ENCODE data around the gene CNR2. TPM values are rescaled to one million over a fixed set of nuclear protein-coding genes. Genes with fewer than 3 reads are reported as not detected.

CNR2 gene
- total and polyA plus RNA-seq, 8 donors, result 0.05 to 0.27 (median 0.13) TPM

GRCh38 chr1:23924601-23925000 is 11.4 kb upstream of the CNR2 start:
- H3K4me3 ChIP-seq, result no peak overlapping the region

GRCh38 chr1:23923592-23924499 is 10.7 kb upstream of the CNR2 start:
- ATAC-seq (no peak), DNase-seq (no peak)
- Histone ChIP-seq H3K4me3 (no peak overlapping the region), H3K9me3 (no peaks in the 10 kb centered on the region), H3K4me1 (peaks cover 3 to 10% of the 10 kb centered on the region in 2 donors), H3K36me3 (no peaks in the 10 kb centered on the region), H3K27ac (no peak overlapping the region), H3K27me3 (no peaks in the 10 kb centered on the region)
- TF ChIP-seq CTCF (IDR thresholded peaks at IDR 0.05), result no peak
- intact Hi-C loops (cut with DNase I), result no loop called here

More at GRCh38 chr1:23924601-23925000, 11.4 kb upstream of the CNR2 start:
- no peaks in the 10 kb centered on the region for H3K27me3 ChIP-seq
- no peak overlapping the region for H3K27ac ChIP-seq
- intact Hi-C loops (cut with DNase I), result no loop called here
- no peak for TF ChIP-seq CTCF (IDR thresholded peaks at IDR 0.05)
- DNase-seq (no peak), ATAC-seq (no peak)
- H3K36me3 ChIP-seq, result no peaks in the 10 kb centered on the region
- no peaks in the 10 kb centered on the region for H3K9me3 ChIP-seq
- H3K4me1 ChIP-seq, result peaks cover 3 to 9% of the 10 kb centered on the region in 2 donors

- no peak for ATAC-seq
- Histone ChIP-seq H3K9me3 (no peaks in the 10 kb centered on the region), H3K36me3 (no peaks in the 10 kb centered on the region), H3K27ac (no peak overlapping the region), H3K4me3 (no peak overlapping the region), H3K27me3 (no peaks in the 10 kb centered on the region), H3K4me1 (peaks cover 3 to 10% of the 10 kb centered on the region in 2 donors)
- DNase-seq, result no peak
- intact Hi-C loops (cut with DNase I), result no loop called here
- no peak for TF ChIP-seq CTCF (IDR thresholded peaks at IDR 0.05)
Measured at GRCh38 chr1:23922321-23922943, 9.3 kb upstream of the CNR2 start.

GRCh38 chr1:23916209-23917131 is 3.3 kb upstream of the CNR2 start:
- TF ChIP-seq CTCF (IDR thresholded peaks at IDR 0.05), result peak; percentile 62 to 63
- H3K27me3 ChIP-seq, result no peaks in the 10 kb centered on the region
- H3K4me1 ChIP-seq, result peaks cover 3 to 32% of the 10 kb centered on the region in 2 donors
- H3K9me3 ChIP-seq, result no peaks in the 10 kb centered on the region
- no peak overlapping the region for H3K4me3 ChIP-seq
- DNase-seq (peak in 3 of 4 donors; percentile 69 to 79 (median 79)), ATAC-seq (peak; percentile 93)
- no peaks in the 10 kb centered on the region for H3K36me3 ChIP-seq
- H3K27ac ChIP-seq, result peak overlapping the region in 1 of 2 donors; percentile 62
- intact Hi-C loops (cut with DNase I), result no loop called here
